Smooth muscle cell (in vitro differentiated cells): ENCODE measurements around the gene BARX1. TPM values are rescaled to one million over a fixed set of nuclear protein-coding genes. Genes with fewer than 3 reads are reported as not detected.
A peak's percentile ranks its signal among the peaks of the same experiment; 100 is the strongest.

Source experiments
- DNase-seq: peaks from one replicate; lab custom pipeline; 2025; ENCODE audit not compliant: unreplicated experiment; lab: John Stamatoyannopoulos, UW
- H2AFZ ChIP-seq: fragments of 200-600 bp; sonication (generic); 2 replicates; pipeline ENCODE4 v1.6.0; 2016; ENCODE audit warnings: antibody characterized with exemption, low read depth, mild to moderate bottlenecking
- H3F3A ChIP-seq: fragments of 200-600 bp; sonication (generic); 2 replicates; pipeline ENCODE4 v1.6.0; 2017; ENCODE audit warnings: antibody characterized with exemption, low read depth
- H3K27ac ChIP-seq: fragments of 200-600 bp; sonication (generic); 2 replicates; pipeline ENCODE4 v1.5.1; 2016; ENCODE audit warnings: low read depth, mild to moderate bottlenecking
- H3K27me3 ChIP-seq: fragments of 200-600 bp; sonication (generic); 2 replicates; pipeline ENCODE4 v1.6.1; 2016; ENCODE audit warnings: low read depth, mild to moderate bottlenecking
- H3K36me3 ChIP-seq: fragments of 200-600 bp; sonication (generic); 2 replicates; pipeline ENCODE4 v1.5.1; 2016; ENCODE audit warnings: low read depth
- H3K4me1 ChIP-seq: fragments of 200-600 bp; sonication (generic); 2 replicates; pipeline ENCODE4 v1.5.1; 2016; ENCODE audit warnings: low read depth
- H3K4me2 ChIP-seq: fragments of 200-600 bp; sonication (generic); 2 replicates; pipeline ENCODE4 v1.6.0; 2016; ENCODE audit warnings: mild to moderate bottlenecking
- H3K4me3 ChIP-seq: fragments of 200-600 bp; sonication (generic); 2 replicates; pipeline ENCODE4 v1.5.1; 2016; ENCODE audit warnings: mild to moderate bottlenecking
- H3K79me2 ChIP-seq: fragments of 200-600 bp; sonication (generic); 2 replicates; pipeline ENCODE4 v1.6.0; 2016; ENCODE audit warnings: low read depth, mild to moderate bottlenecking
- H3K9ac ChIP-seq: fragments of 200-600 bp; sonication (generic); 2 replicates; pipeline ENCODE4 v1.6.0; 2016; ENCODE audit warnings: low read depth
- H3K9me3 ChIP-seq: fragments of 200-600 bp; sonication (generic); replicated peaks from 2 replicates; pipeline ENCODE4 v1.5.1; 2016; ENCODE audit warnings: low read depth
- H4K20me1 ChIP-seq: fragments of 200-600 bp; sonication (generic); 2 replicates; pipeline ENCODE4 v1.6.0; 2016; ENCODE audit warnings: low read depth
- WGBS: methylation state at CpG from one replicate; pipeline ENCODE4 v1.1.7; 2016; ENCODE audit warnings: low lambda C conversion rate; 5-methylcytosine and 5-hydroxymethylcytosine counted together
- polyA plus RNA-seq: library from polyadenylated mRNA; unstranded; fragments of >200 nt; fragmentation: Nextera tagmentation; extraction: Ambion mirVana; gene quantifications from 2 replicates; pipeline ENCODE4 v1.2.1, GENCODE V29; 2016
- total RNA-seq: library from RNA; depleted of rRNA; stranded (reverse); fragments of >200 nt; gene quantifications from 2 replicates; pipeline ENCODE4 v1.2.3, GENCODE V29; 2014
- TF ChIP-seq, protein P1 (sequence below): fragments of 200-600 bp; sonication (generic); IDR thresholded peaks from 2 replicates; pipeline ENCODE4 v1.5.1; 2017; ENCODE audit warnings: borderline replicate concordance, mild to moderate bottlenecking, antibody characterized with exemption; ENCODE audit not compliant: insufficient read depth, poor library complexity, severe bottlenecking

The BARX1 gene
- total and polyA plus RNA-seq, 2 experiments from 2014 or later: 6.1 TPM

DNA sequence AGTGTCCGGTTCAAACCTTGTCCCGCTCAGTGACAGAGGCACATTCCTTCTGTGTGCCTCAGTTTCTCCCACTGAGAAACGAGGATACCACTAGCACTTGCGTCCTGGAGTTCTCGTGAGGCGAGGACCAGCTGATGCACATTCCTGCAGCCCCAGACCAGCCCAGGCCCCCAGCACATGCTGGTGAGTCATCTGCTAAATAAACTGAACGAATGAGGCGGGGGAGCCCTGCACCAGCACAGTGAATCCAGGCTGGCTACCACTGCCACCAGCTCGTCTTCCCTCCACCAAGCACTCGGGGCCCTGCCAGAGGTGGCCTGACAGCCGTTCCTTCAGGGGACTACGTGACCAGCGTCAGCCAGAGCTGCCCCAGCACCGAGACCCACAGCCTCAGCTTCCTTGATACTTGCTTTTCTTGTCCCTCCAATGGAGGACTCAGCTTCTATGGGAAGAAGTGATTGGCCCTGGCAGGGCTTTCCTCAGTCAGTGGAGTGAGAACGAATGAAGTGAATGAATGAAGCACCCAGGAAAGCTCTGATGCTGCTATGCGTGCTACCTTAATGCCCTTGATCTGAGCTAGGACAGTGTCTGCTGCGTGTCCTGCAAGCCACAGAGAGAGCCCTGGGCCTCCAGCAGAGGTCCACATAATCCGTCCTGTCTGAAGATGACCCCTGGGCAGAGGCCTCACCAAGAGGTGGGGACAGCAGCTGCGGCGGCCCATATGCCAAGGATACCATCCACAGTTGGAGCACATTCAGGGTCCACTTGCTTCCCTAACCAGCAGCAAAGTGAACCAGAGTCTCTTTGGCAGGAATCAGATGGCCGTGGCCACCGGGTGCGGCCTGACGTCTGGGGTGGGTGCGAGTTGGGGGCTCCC lies 13.5 kb upstream of the BARX1 start:
- Histone ChIP-seq H3K9ac (no peak overlapping the region), H2AFZ (no peak overlapping the region), H3K27me3 (no peaks in the 10 kb centered on the region), H3K4me2 (peak overlapping the region; percentile 53), H3K9me3 (no peaks in the 10 kb centered on the region), H4K20me1 (no peaks in the 10 kb centered on the region), H3K36me3 (no peaks in the 10 kb centered on the region), H3K4me3 (no peak overlapping the region), H3K27ac (no peak overlapping the region), H3K4me1 (no peaks in the 10 kb centered on the region), H3F3A (no peaks in the 10 kb centered on the region), H3K79me2 (no peaks in the 10 kb centered on the region)
- TF ChIP-seq, protein P1, sequence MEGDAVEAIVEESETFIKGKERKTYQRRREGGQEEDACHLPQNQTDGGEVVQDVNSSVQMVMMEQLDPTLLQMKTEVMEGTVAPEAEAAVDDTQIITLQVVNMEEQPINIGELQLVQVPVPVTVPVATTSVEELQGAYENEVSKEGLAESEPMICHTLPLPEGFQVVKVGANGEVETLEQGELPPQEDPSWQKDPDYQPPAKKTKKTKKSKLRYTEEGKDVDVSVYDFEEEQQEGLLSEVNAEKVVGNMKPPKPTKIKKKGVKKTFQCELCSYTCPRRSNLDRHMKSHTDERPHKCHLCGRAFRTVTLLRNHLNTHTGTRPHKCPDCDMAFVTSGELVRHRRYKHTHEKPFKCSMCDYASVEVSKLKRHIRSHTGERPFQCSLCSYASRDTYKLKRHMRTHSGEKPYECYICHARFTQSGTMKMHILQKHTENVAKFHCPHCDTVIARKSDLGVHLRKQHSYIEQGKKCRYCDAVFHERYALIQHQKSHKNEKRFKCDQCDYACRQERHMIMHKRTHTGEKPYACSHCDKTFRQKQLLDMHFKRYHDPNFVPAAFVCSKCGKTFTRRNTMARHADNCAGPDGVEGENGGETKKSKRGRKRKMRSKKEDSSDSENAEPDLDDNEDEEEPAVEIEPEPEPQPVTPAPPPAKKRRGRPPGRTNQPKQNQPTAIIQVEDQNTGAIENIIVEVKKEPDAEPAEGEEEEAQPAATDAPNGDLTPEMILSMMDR: no peak
- WGBS: 56% methylated on average over 25 of the region's 25 CpGs
- DNase-seq: no peak

DNA sequence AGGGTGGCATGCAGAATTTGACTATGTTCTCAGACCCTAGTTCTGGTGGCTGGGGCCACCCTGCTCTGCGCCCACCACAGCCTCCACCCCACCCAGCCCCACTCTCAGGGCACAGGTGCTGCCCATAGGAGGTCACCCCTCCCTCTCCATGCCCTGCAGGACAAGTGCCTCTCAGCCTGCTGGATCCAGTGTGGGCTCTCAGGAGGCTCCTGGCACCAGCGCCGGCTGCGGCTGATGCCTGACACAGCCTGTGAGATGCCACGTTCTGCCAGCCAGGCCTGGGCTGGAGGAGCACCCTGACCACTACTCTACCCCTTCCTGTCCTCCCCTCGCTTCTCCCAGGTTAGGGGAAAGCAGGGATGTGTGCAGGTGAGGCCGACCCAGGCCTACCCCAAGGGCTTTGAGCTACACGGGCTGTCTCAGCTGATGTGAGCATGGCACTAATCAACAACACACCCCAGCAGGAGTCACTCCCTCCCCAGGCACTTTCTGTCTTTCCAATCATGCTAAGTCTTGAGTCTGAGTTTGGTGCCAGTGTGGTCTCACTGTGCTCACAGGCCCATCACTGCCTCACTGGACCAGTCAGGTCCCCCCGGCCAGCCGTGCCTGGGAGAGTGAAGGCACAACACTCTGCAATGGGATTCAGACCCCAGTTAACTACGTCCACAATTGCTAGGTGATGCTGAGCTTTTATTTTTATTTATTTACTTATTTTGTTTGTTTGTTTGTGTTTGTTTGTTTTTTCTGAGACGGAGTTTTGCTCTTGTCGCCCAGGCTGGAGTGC lies 12.1 kb upstream of the BARX1 start:
- H3K79me2 ChIP-seq: no peaks in the 10 kb centered on the region
- no peak overlapping the region for H3K27ac ChIP-seq
- H2AFZ ChIP-seq: no peak overlapping the region
- H3K9ac ChIP-seq: no peak overlapping the region
- no peak for DNase-seq
- H3K4me3 ChIP-seq: no peak overlapping the region
- H3K4me1 ChIP-seq: no peaks in the 10 kb centered on the region
- no peak overlapping the region for H3K4me2 ChIP-seq
- H4K20me1 ChIP-seq: no peaks in the 10 kb centered on the region
- WGBS: 91% methylated on average over 12 of the region's 13 CpGs
- no peaks in the 10 kb centered on the region for H3K9me3 ChIP-seq
- H3K36me3 ChIP-seq: no peaks in the 10 kb centered on the region
- H3F3A ChIP-seq: peaks cover 4% of the 10 kb centered on the region
- H3K27me3 ChIP-seq: no peaks in the 10 kb centered on the region
- TF ChIP-seq, protein P1: no peak

DNA sequence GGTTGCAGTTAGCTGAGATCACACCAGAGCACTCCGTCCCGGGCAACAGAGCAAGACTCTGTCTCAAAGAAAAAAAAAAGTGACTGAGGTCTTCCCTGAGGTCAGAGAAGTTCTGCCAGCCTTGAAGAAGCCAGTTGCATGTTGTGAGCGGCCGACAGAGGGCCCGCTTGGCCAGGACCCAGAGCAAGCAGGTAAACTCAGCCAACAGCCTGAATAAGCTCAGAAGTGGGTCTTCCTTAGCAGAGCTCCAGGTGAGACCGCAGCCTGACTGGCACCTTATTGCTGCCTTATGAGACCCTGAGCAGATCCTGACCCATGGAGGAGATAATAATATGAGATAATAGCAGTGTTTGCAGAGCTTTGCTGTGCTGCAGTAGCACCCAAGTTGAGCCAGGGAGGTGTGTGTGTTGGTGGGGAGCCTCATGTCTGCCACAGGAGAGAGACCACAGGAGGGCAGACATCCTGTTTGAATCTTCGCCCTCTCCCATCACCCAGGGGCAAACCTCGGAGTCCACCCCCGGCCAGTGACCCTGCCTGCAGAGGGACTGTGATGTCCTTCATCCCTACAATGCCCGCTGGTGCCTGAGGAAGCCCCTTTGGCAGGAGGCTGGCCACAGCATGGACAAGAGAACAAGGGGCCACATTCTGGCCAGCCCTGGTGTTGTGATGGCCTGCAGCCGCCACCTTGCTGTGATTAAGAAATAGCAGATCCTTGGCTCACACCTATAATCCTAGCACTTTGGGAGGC lies 10.8 kb upstream of the BARX1 start:
- no peaks in the 10 kb centered on the region for H3K9me3 ChIP-seq
- H2AFZ ChIP-seq: no peak overlapping the region
- no peaks in the 10 kb centered on the region for H3K79me2 ChIP-seq
- TF ChIP-seq, protein P1: no peak
- H3K36me3 ChIP-seq: no peaks in the 10 kb centered on the region
- no peaks in the 10 kb centered on the region for H4K20me1 ChIP-seq
- no peaks in the 10 kb centered on the region for H3K4me1 ChIP-seq
- 79% methylated on average over 11 of the region's 11 CpGs for WGBS
- peaks cover 5% of the 10 kb centered on the region for H3F3A ChIP-seq
- no peak for DNase-seq
- H3K27me3 ChIP-seq: peaks cover 9% of the 10 kb centered on the region
- H3K9ac ChIP-seq: no peak overlapping the region
- H3K4me2 ChIP-seq: no peak overlapping the region
- H3K27ac ChIP-seq: no peak overlapping the region
- no peak overlapping the region for H3K4me3 ChIP-seq
